Midbrain (tissue), 1 donor: ENCODE measurements around the gene OIT3.

ENCODE experiments used
- DNase-seq: peaks from one replicate; lab custom pipeline; 2025; lab: John Stamatoyannopoulos, UW

The OIT3 gene

GRCh38 chr10:72952189-72952588, 58.6 kb downstream of the OIT3 start:
- no peak for DNase-seq

- DNase-seq = no peak
These were observed 59.2 kb downstream of the OIT3 start for GRCh38 chr10:72952642-72953158.

GRCh38 chr10:72953687-72954086, 60.1 kb downstream of the OIT3 start:
- DNase-seq = no peak

- DNase-seq = no peak
These were observed 60.7 kb downstream of the OIT3 start for GRCh38 chr10:72954230-72954595.

GRCh38 chr10:72954596-72955554, 61.3 kb downstream of the OIT3 start, which contains the start of gene PLA2G12B:
PLA2G12B (minus strand) TSS chr10:72954806; CDS start chr10:72954685, 121 bp downstream.
- no peak for DNase-seq

DNA sequence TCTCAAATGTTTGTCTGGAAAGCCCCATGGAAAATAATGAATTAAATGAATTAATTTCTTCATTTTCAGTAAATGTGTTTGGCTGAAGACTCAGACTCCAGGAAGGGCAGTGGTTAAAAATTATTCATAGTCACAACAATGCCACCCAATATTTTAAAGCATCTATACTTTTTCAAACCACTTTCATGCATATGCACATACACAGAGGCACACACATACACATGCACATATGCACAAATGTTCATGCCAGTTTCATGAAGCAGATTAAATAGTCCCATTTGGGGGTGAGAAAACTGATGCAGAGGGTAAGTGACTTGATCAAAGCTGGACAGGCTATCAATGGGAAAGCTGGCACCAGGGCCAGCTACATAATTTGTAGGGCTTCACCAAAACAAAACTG, 62.5 kb downstream of the OIT3 start:
- no peak for DNase-seq

GRCh38 chr10:72976886-72977285, 83.3 kb downstream of the OIT3 start:
- no peak for DNase-seq

DNA sequence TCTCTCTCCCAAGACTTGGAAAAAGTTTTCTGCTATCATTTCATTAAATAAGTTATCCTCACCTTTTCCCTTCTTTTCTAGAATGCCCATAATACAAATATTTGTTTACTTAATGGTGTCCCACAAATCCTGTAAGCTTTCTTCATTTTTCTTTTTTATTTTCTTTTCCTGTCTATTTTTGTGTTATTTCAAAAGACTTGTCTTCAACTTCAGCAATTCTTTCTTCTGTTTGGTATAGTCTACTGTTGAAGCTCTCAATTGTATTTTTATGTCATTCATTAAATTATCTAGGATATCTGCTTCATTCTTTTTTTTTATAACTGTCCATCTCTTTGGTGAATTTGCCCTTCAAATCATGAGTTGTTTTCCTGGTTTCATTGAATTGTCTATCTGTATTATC, 86.2 kb downstream of the OIT3 start:
- no peak for DNase-seq

DNA sequence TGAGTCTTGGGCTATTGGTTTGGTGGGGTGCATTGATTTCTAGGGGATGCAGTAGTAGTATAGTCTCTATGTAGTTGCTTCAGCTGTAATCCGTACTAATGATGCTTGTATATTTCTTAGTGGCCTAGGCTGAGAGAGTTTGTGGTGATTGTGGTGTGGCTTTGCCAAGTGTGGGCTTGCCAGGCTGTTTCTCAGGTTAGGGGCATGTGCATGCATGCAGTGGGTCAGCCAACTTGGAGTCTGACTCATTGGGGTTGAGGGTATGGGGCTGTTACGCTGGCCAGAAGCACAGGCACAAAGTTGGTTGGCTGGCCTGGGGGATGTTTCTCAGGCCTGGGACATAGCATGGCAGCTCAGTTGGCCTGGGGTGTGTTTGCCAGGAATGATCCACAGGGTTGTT, 86.8 kb downstream of the OIT3 start:
- no peak for DNase-seq

GRCh38 chr10:72981028-72981881, 87.7 kb downstream of the OIT3 start:
- no peak for DNase-seq

GRCh38 chr10:72981882-72982529, 88.5 kb downstream of the OIT3 start:
- DNase-seq = no peak
